ENCODE results near the gene CENPB. TPM values are rescaled to one million over a fixed set of nuclear protein-coding genes. Genes with fewer than 3 reads are reported as not detected.

The CENPB gene
- total RNA-seq, 6 experiments from 2014 or later: 109 to 128 (median 117) TPM

GRCh38 chr20:3819411-3820047 lies 33.0 kb upstream of the CENPB start:
- peaks cover 29% of the 10 kb centered on the region for H3K4me1 Mint-ChIP-seq (ENCODE audit: low read depth)
- TF ChIP-seq CTCF (IDR thresholded peaks at IDR 0.05): no peak
- H3K9me3 Mint-ChIP-seq: no peaks in the 10 kb centered on the region
- peak overlapping the region; percentile 97 for H3K4me3 Mint-ChIP-seq
- no peak for DNase-seq
- no peaks in the 10 kb centered on the region; the same call in 1 of the 2 replicates for H3K27me3 Mint-ChIP-seq (ENCODE audit: insufficient read depth)
- H3K27ac Mint-ChIP-seq: peak overlapping the region; percentile 82
- H3K36me3 Mint-ChIP-seq (ENCODE audit: low read depth): peaks cover 13% of the 10 kb centered on the region; the same call in 1 of the 2 replicates

- no peaks in the 10 kb centered on the region for H3K9me3 Mint-ChIP-seq
- H3K4me1 Mint-ChIP-seq (ENCODE audit: low read depth): peaks cover 32% of the 10 kb centered on the region
- TF ChIP-seq CTCF (IDR thresholded peaks at IDR 0.05): peak; percentile 90
- no peak overlapping the region for H3K4me3 Mint-ChIP-seq
- DNase-seq: peak; percentile 85
- no peaks in the 10 kb centered on the region; the same call in 1 of the 2 replicates for H3K27me3 Mint-ChIP-seq (ENCODE audit: insufficient read depth)
- peaks cover 13% of the 10 kb centered on the region; the same call in 1 of the 2 replicates for H3K36me3 Mint-ChIP-seq (ENCODE audit: low read depth)
- peak overlapping the region; percentile 82 for H3K27ac Mint-ChIP-seq
Measured at GRCh38 chr20:3818155-3819151, 31.9 kb upstream of the CENPB start.

GRCh38 chr20:3815703-3816315 lies 29.3 kb upstream of the CENPB start:
- Mint-ChIP-seq H3K27ac (no peak overlapping the region), H3K4me1 (ENCODE audit: low read depth) (peaks cover 51% of the 10 kb centered on the region), H3K4me3 (no peak overlapping the region), H3K36me3 (ENCODE audit: low read depth) (no peaks in the 10 kb centered on the region; the same call in 1 of the 2 replicates), H3K9me3 (no peaks in the 10 kb centered on the region), H3K27me3 (ENCODE audit: insufficient read depth) (peaks cover 4% of the 10 kb centered on the region; the same call in 1 of the 2 replicates)
- no peak for DNase-seq
- no peak for TF ChIP-seq CTCF (IDR thresholded peaks at IDR 0.05)

GRCh38 chr20:3814928-3815495 lies 28.5 kb upstream of the CENPB start:
- H3K27ac Mint-ChIP-seq: no peak overlapping the region
- no peaks in the 10 kb centered on the region for H3K9me3 Mint-ChIP-seq
- H3K4me1 Mint-ChIP-seq (ENCODE audit: low read depth): peaks cover 55% of the 10 kb centered on the region

More at GRCh38 chr20:3814928-3815495, 28.5 kb upstream of the CENPB start:
- Mint-ChIP-seq H3K4me3 (no peak overlapping the region), H3K36me3 (ENCODE audit: low read depth) (peaks cover 4% of the 10 kb centered on the region; the same call in 1 of the 2 replicates), H3K27me3 (ENCODE audit: insufficient read depth) (peaks cover 4% of the 10 kb centered on the region; the same call in 1 of the 2 replicates)
- DNase-seq: no peak
- TF ChIP-seq CTCF (IDR thresholded peaks at IDR 0.05): no peak

Data from HFFc6 (cell line).